NT2/D1 (cell line): ENCODE measurements around the gene ATF3.

ENCODE experiments used
- SUZ12 ChIP-seq: IDR thresholded peaks from 2 replicates; pipeline ENCODE4 v1.6.1; 2011; ENCODE audit not compliant: insufficient read length, insufficient read depth; ENCODE audit errors: extremely low read depth
- YY1 ChIP-seq: IDR thresholded peaks from 2 replicates; pipeline ENCODE4 v1.6.1; 2011; ENCODE audit not compliant: insufficient read length, insufficient read depth

- TF ChIP-seq YY1 (no peak), SUZ12 (no peak)
Measured at GRCh38 chr1:212643877-212644276, 35.3 kb downstream of the ATF3 start.
